T-helper 17 cell (primary cell): Measurements from ENCODE around the gene ITGB8. TPM values are rescaled to one million over a fixed set of nuclear protein-coding genes. Genes with fewer than 3 reads are reported as not detected.
"Not testable (repeated sequence)": the region's sequence is repeated elsewhere in the genome, so short reads cannot be mapped to it uniquely, and the experiment has no call there.

Experiments used
- ATAC-seq: fragments of 150-1000 bp; cut with Tn5 transposase; 2 replicates; pipeline ENCODE4 v1.10.0; 2021; ENCODE audit warnings: mild to moderate bottlenecking, moderate library complexity
- DNase-seq, 3 donors: peaks; one replicate each; pipeline versions ENCODE4 v3.0.0 to v3.0.0-alpha.2; 2020 to 2021
- H3K9me3 ChIP-seq: one replicate; pipeline ENCODE4 v1.7.0; 2013; ENCODE audit warnings: low read length, mild to moderate bottlenecking; ENCODE audit not compliant: control insufficient read depth, poor library complexity, severe bottlenecking
- H3K27ac Mint-ChIP-seq: one replicate; pipeline ENCODE4 v1.8.0; 2022; ENCODE audit warnings: mild to moderate bottlenecking, moderate library complexity, mixed read lengths
- H3K27me3 Mint-ChIP-seq: one replicate; pipeline ENCODE4 v1.8.0; 2022; ENCODE audit warnings: mixed read lengths
- H3K36me3 Mint-ChIP-seq: one replicate; pipeline ENCODE4 v1.8.0; 2022; ENCODE audit warnings: low read depth, mixed read lengths
- H3K4me1 Mint-ChIP-seq: one replicate; pipeline ENCODE4 v1.8.0; 2022; ENCODE audit warnings: mild to moderate bottlenecking, mixed read lengths
- H3K4me3 Mint-ChIP-seq: one replicate; pipeline ENCODE4 v1.8.0; 2022; ENCODE audit warnings: mild to moderate bottlenecking, moderate library complexity, mixed read lengths
- total RNA-seq, 4 donors: library from RNA in 2 of 4; stranded (reverse) in 2 of 4; gene quantifications; one replicate each; pipeline ENCODE4 v1.2.3 and lab custom pipeline; 2022 to 2026

ITGB8 gene
- total RNA-seq, 2 donors from 2014 or later = 0.23 to 0.37 TPM

GRCh38 chr7:20383351-20383750, 52.7 kb downstream of the ITGB8 start:
- Mint-ChIP-seq H3K27ac (no peak overlapping the region), H3K4me3 (no peak overlapping the region), H3K36me3 (no peaks in the 10 kb centered on the region), H3K4me1 (no peaks in the 10 kb centered on the region), H3K27me3 (no peaks in the 10 kb centered on the region)
- no peaks in the 10 kb centered on the region for H3K9me3 ChIP-seq
- DNase-seq (no peak), ATAC-seq (no peak)

- no peak overlapping the region for H3K4me3 Mint-ChIP-seq
- H3K27me3 Mint-ChIP-seq = no peaks in the 10 kb centered on the region
- H3K9me3 ChIP-seq = no peaks in the 10 kb centered on the region
- DNase-seq (no peak), ATAC-seq (no peak)
- no peaks in the 10 kb centered on the region for H3K4me1 Mint-ChIP-seq
- no peaks in the 10 kb centered on the region for H3K36me3 Mint-ChIP-seq
- H3K27ac Mint-ChIP-seq = no peak overlapping the region
These were observed 54.4 kb downstream of the ITGB8 start for GRCh38 chr7:20385126-20385525.

- no peak for ATAC-seq
- no peak overlapping the region for H3K27ac Mint-ChIP-seq
These were observed 57.4 kb downstream of the ITGB8 start for GRCh38 chr7:20388084-20388483.

GRCh38 chr7:20389192-20389591, 58.5 kb downstream of the ITGB8 start:
- not testable (repeated sequence) for H3K4me1 Mint-ChIP-seq, H3K36me3 Mint-ChIP-seq, DNase-seq, H3K9me3 ChIP-seq, H3K27me3 Mint-ChIP-seq, H3K4me3 Mint-ChIP-seq, ATAC-seq, H3K27ac Mint-ChIP-seq

More at GRCh38 chr7:20388084-20388483, 57.4 kb downstream of the ITGB8 start:
- DNase-seq = no peak
- H3K4me1 Mint-ChIP-seq = no peaks in the 10 kb centered on the region
- H3K36me3 Mint-ChIP-seq = no peaks in the 10 kb centered on the region
- no peaks in the 10 kb centered on the region for H3K27me3 Mint-ChIP-seq
- no peaks in the 10 kb centered on the region for H3K9me3 ChIP-seq
- H3K4me3 Mint-ChIP-seq = no peak overlapping the region

GRCh38 chr7:20393021-20393610, 62.4 kb downstream of the ITGB8 start:
- no peaks in the 10 kb centered on the region for H3K4me1 Mint-ChIP-seq
- no peaks in the 10 kb centered on the region for H3K27me3 Mint-ChIP-seq
- H3K4me3 Mint-ChIP-seq = no peak overlapping the region
- H3K9me3 ChIP-seq = no peaks in the 10 kb centered on the region
- no peaks in the 10 kb centered on the region for H3K36me3 Mint-ChIP-seq
- ATAC-seq (no peak), DNase-seq (no peak)
- H3K27ac Mint-ChIP-seq = no peak overlapping the region

- no peaks in the 10 kb centered on the region for H3K9me3 ChIP-seq
- no peak overlapping the region for H3K27ac Mint-ChIP-seq
- H3K27me3 Mint-ChIP-seq = no peaks in the 10 kb centered on the region
- H3K4me3 Mint-ChIP-seq = no peak overlapping the region
- H3K36me3 Mint-ChIP-seq = no peaks in the 10 kb centered on the region
- no peaks in the 10 kb centered on the region for H3K4me1 Mint-ChIP-seq
- no peak for ATAC-seq
- no peak for DNase-seq
These were observed 62.9 kb downstream of the ITGB8 start for GRCh38 chr7:20393616-20394015.

GRCh38 chr7:20394284-20394683, 63.6 kb downstream of the ITGB8 start:
- H3K27ac Mint-ChIP-seq = no peak overlapping the region
- DNase-seq = no peak
- no peak overlapping the region for H3K4me3 Mint-ChIP-seq
- no peak for ATAC-seq
- no peaks in the 10 kb centered on the region for H3K27me3 Mint-ChIP-seq
- H3K36me3 Mint-ChIP-seq = no peaks in the 10 kb centered on the region
- no peaks in the 10 kb centered on the region for H3K4me1 Mint-ChIP-seq
- no peaks in the 10 kb centered on the region for H3K9me3 ChIP-seq

GRCh38 chr7:20395104-20395503, 64.4 kb downstream of the ITGB8 start:
- no peaks in the 10 kb centered on the region for H3K9me3 ChIP-seq
- no peaks in the 10 kb centered on the region for H3K36me3 Mint-ChIP-seq
- no peaks in the 10 kb centered on the region for H3K27me3 Mint-ChIP-seq
- H3K27ac Mint-ChIP-seq = no peak overlapping the region
- H3K4me1 Mint-ChIP-seq = no peaks in the 10 kb centered on the region
- DNase-seq (no peak), ATAC-seq (no peak)
- no peak overlapping the region for H3K4me3 Mint-ChIP-seq

GRCh38 chr7:20395511-20395910, 64.8 kb downstream of the ITGB8 start:
- no peak overlapping the region for H3K4me3 Mint-ChIP-seq
- H3K27me3 Mint-ChIP-seq = no peaks in the 10 kb centered on the region
- no peaks in the 10 kb centered on the region for H3K36me3 Mint-ChIP-seq
- ATAC-seq (no peak), DNase-seq (no peak)
- H3K4me1 Mint-ChIP-seq = no peaks in the 10 kb centered on the region
- no peak overlapping the region for H3K27ac Mint-ChIP-seq
- no peaks in the 10 kb centered on the region for H3K9me3 ChIP-seq

- no peaks in the 10 kb centered on the region for H3K27me3 Mint-ChIP-seq
- H3K4me1 Mint-ChIP-seq = no peaks in the 10 kb centered on the region
- H3K4me3 Mint-ChIP-seq = no peak overlapping the region
- no peak for ATAC-seq
- DNase-seq = no peak
- H3K36me3 Mint-ChIP-seq = no peaks in the 10 kb centered on the region
- H3K27ac Mint-ChIP-seq = no peak overlapping the region
- no peaks in the 10 kb centered on the region for H3K9me3 ChIP-seq
These were observed 68.8 kb downstream of the ITGB8 start for GRCh38 chr7:20399521-20399920.

- Mint-ChIP-seq H3K36me3 (no peaks in the 10 kb centered on the region), H3K27me3 (no peaks in the 10 kb centered on the region), H3K4me3 (no peak overlapping the region), H3K4me1 (no peaks in the 10 kb centered on the region), H3K27ac (no peak overlapping the region)
- ATAC-seq = no peak
- no peak for DNase-seq
- H3K9me3 ChIP-seq = no peaks in the 10 kb centered on the region
These were observed 71.4 kb downstream of the ITGB8 start for GRCh38 chr7:20401861-20402746.

GRCh38 chr7:20402747-20403230, 72.1 kb downstream of the ITGB8 start:
- Mint-ChIP-seq H3K4me3 (no peak overlapping the region), H3K36me3 (no peaks in the 10 kb centered on the region), H3K4me1 (no peaks in the 10 kb centered on the region), H3K27me3 (no peaks in the 10 kb centered on the region), H3K27ac (no peak overlapping the region)
- no peaks in the 10 kb centered on the region for H3K9me3 ChIP-seq
- DNase-seq (no peak), ATAC-seq (no peak)

- Mint-ChIP-seq H3K4me1 (no peaks in the 10 kb centered on the region), H3K27me3 (no peaks in the 10 kb centered on the region), H3K27ac (no peak overlapping the region), H3K36me3 (no peaks in the 10 kb centered on the region), H3K4me3 (no peak overlapping the region)
- no peak for DNase-seq
- H3K9me3 ChIP-seq = no peaks in the 10 kb centered on the region
- no peak for ATAC-seq
These were observed 72.6 kb downstream of the ITGB8 start for GRCh38 chr7:20403331-20403730.

GRCh38 chr7:20404320-20404719, 73.6 kb downstream of the ITGB8 start:
- Mint-ChIP-seq H3K4me1 (no peaks in the 10 kb centered on the region), H3K36me3 (no peaks in the 10 kb centered on the region), H3K27me3 (no peaks in the 10 kb centered on the region), H3K27ac (no peak overlapping the region), H3K4me3 (no peak overlapping the region)
- ATAC-seq (no peak), DNase-seq (no peak)
- H3K9me3 ChIP-seq = no peaks in the 10 kb centered on the region
